HG02588 (cell line): ENCODE measurements around the gene MRPL36.
A peak's percentile ranks its signal among the peaks of the same experiment; 100 is the strongest.
"Not testable (repeated sequence)": the region's sequence is repeated elsewhere in the genome, so short reads cannot be mapped to it uniquely, and the experiment has no call there.

ENCODE experiments used
- ATAC-seq: cut with Tn5 transposase; IDR thresholded peaks from one replicate; pipeline ENCODE4 v1.9.1; 2021; ENCODE audit warnings: mild to moderate bottlenecking, moderate library complexity; ENCODE audit not compliant: unreplicated experiment

The MRPL36 gene

GRCh38 chr5:1815881-1816292 is 16.2 kb upstream of the MRPL36 start:
- no peak for ATAC-seq

GRCh38 chr5:1815071-1815786 is 15.6 kb upstream of the MRPL36 start:
- ATAC-seq: no peak

GRCh38 chr5:1814183-1815020 is 14.8 kb upstream of the MRPL36 start:
- ATAC-seq: no peak

- no peak for ATAC-seq
Measured at GRCh38 chr5:1810581-1811101, 11.0 kb upstream of the MRPL36 start.

GRCh38 chr5:1809416-1810035 is 9.9 kb upstream of the MRPL36 start:
- ATAC-seq: no peak

GRCh38 chr5:1808439-1808838 is 8.8 kb upstream of the MRPL36 start:
- ATAC-seq: no peak

- no peak for ATAC-seq
Measured at GRCh38 chr5:1807451-1808185, 8.0 kb upstream of the MRPL36 start.

GRCh38 chr5:1806974-1807373 is 7.3 kb upstream of the MRPL36 start:
- ATAC-seq: no peak

- no peak for ATAC-seq
Measured at GRCh38 chr5:1806199-1806598, 6.6 kb upstream of the MRPL36 start.

- no peak for ATAC-seq
Measured at GRCh38 chr5:1805736-1806135, 6.1 kb upstream of the MRPL36 start.

GRCh38 chr5:1805326-1805725 is 5.7 kb upstream of the MRPL36 start:
- no peak for ATAC-seq

- no peak for ATAC-seq
Measured at GRCh38 chr5:1804001-1804690, 4.5 kb upstream of the MRPL36 start.

GRCh38 chr5:1803192-1803591 is 3.6 kb upstream of the MRPL36 start:
- no peak for ATAC-seq

- no peak for ATAC-seq
Measured at GRCh38 chr5:1801967-1802295, 2.3 kb upstream of the MRPL36 start.

GRCh38 chr5:1801222-1801966 is 1.8 kb upstream of the MRPL36 start, which contains the start of gene NDUFS6:
NDUFS6 (plus strand) TSS chr5:1801407; CDS start chr5:1801418, 11 bp downstream.
- ATAC-seq: peak; percentile 55

- ATAC-seq: peak; percentile 34
Measured at GRCh38 chr5:1800472-1801221, 1.0 kb upstream of the MRPL36 start.

GRCh38 chr5:1799110-1799601 is 481 bp downstream of the MRPL36 start:
- ATAC-seq: peak; percentile 33

GRCh38 chr5:1798589-1798988 is 1.0 kb downstream of the MRPL36 start:
- ATAC-seq: not testable (repeated sequence)

- no peak for ATAC-seq
Measured at GRCh38 chr5:1797855-1798254, 1.8 kb downstream of the MRPL36 start.
